ENCODE results near the gene CAVIN4.

- TF ChIP-seq, protein P1, sequence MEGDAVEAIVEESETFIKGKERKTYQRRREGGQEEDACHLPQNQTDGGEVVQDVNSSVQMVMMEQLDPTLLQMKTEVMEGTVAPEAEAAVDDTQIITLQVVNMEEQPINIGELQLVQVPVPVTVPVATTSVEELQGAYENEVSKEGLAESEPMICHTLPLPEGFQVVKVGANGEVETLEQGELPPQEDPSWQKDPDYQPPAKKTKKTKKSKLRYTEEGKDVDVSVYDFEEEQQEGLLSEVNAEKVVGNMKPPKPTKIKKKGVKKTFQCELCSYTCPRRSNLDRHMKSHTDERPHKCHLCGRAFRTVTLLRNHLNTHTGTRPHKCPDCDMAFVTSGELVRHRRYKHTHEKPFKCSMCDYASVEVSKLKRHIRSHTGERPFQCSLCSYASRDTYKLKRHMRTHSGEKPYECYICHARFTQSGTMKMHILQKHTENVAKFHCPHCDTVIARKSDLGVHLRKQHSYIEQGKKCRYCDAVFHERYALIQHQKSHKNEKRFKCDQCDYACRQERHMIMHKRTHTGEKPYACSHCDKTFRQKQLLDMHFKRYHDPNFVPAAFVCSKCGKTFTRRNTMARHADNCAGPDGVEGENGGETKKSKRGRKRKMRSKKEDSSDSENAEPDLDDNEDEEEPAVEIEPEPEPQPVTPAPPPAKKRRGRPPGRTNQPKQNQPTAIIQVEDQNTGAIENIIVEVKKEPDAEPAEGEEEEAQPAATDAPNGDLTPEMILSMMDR (conservative IDR thresholded peaks at IDR 0.05): no peak
- TF ChIP-seq EZH2 (IDR thresholded peaks at IDR 0.05; ENCODE audit: low read depth): no peak
These were observed 41.3 kb downstream of the CAVIN4 start for GRCh38 chr9:100619194-100619593.
